Rectal smooth muscle tissue (tissue), 1 donor: Measurements from ENCODE around the gene RRH.

Source experiments
- H3K27ac ChIP-seq: one replicate; pipeline ENCODE4 v1.7.0; 2013; ENCODE audit warnings: low read depth, low read length, inconsistent platforms
- H3K27me3 ChIP-seq: one replicate; pipeline ENCODE4 v1.7.0; 2013; ENCODE audit warnings: low read length; ENCODE audit not compliant: control insufficient read depth, insufficient read depth
- H3K36me3 ChIP-seq: one replicate; pipeline ENCODE4 v1.7.0; 2013; ENCODE audit warnings: low read length; ENCODE audit not compliant: control insufficient read depth, insufficient read depth
- H3K4me1 ChIP-seq: one replicate; pipeline ENCODE4 v1.7.0; 2013; ENCODE audit warnings: low read length; ENCODE audit not compliant: control insufficient read depth, insufficient read depth
- H3K4me3 ChIP-seq: one replicate; pipeline ENCODE4 v1.7.0; 2013; ENCODE audit warnings: low read length
- H3K9ac ChIP-seq: one replicate; pipeline ENCODE4 v1.7.0; 2013; ENCODE audit warnings: low read length

Gene RRH

DNA sequence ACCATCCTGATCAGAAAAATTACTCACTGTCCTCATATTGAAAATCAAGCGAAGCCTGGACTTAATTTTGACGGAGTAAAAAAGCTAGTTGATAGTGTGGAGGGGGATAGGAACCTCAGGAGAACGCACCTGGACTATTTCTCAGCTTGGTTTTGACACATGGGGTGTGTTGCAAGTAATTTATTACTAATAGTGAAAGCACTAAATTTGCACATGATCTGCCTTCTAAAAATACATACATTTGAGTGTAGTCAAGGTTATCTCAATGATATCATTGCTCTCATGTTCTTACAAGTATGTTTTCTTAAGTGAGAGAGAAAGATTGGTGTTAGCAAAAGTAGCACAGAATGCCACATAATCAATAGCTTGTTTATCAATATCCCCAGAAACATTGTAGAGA lies 49.6 kb downstream of the RRH start:
- H3K9ac ChIP-seq, result no peak overlapping the region
- H3K27ac ChIP-seq, result no peak overlapping the region
- H3K27me3 ChIP-seq, result no peaks in the 10 kb centered on the region
- H3K4me1 ChIP-seq, result no peaks in the 10 kb centered on the region
- no peaks in the 10 kb centered on the region for H3K36me3 ChIP-seq
- no peak overlapping the region for H3K4me3 ChIP-seq

DNA sequence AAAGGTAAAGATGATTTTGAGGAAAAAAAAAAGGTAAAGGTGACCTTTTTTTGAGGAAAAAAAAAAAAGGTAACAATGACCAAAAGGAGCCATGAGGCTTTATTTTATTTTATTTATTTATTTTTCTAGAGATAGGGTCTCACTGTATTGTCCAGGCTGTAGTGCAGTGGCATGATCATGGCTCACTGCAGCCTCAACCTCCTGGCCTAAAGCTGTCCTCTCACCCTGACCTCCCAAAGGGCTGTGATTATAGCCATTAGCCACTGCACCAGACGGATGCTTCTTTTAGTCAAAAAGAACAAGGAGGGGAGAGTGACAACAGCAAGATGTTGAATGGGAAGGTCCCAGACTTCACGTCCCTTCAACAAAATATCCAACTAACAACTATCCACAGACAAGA lies 50.6 kb downstream of the RRH start:
- H3K4me1 ChIP-seq, result no peaks in the 10 kb centered on the region
- H3K27me3 ChIP-seq, result no peaks in the 10 kb centered on the region
- no peaks in the 10 kb centered on the region for H3K36me3 ChIP-seq
- no peak overlapping the region for H3K27ac ChIP-seq
- H3K4me3 ChIP-seq, result no peak overlapping the region
- H3K9ac ChIP-seq, result no peak overlapping the region

DNA sequence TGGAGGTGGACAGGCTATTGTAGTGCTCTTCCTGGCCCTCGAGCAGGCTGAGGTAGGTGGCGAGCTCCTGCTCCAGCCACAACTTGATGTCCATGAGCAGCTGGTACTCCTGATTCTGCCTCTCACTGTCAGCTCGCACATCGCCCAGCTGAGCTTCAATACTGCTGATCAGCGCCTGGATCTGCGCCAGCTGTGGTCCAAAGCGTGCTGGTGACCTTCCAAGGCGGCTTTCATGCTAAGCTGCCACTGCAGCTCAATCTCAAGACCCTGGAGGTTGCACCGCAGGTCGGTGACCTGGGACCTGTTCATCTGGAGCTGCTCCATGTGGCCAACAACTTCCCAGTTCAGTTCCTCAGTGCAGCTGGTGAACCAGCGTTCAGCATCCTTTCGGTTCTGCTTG lies 51.3 kb downstream of the RRH start:
- Histone ChIP-seq H3K4me1 (no peaks in the 10 kb centered on the region), H3K27ac (no peak overlapping the region), H3K9ac (no peak overlapping the region), H3K4me3 (no peak overlapping the region), H3K36me3 (no peaks in the 10 kb centered on the region), H3K27me3 (no peaks in the 10 kb centered on the region)

DNA sequence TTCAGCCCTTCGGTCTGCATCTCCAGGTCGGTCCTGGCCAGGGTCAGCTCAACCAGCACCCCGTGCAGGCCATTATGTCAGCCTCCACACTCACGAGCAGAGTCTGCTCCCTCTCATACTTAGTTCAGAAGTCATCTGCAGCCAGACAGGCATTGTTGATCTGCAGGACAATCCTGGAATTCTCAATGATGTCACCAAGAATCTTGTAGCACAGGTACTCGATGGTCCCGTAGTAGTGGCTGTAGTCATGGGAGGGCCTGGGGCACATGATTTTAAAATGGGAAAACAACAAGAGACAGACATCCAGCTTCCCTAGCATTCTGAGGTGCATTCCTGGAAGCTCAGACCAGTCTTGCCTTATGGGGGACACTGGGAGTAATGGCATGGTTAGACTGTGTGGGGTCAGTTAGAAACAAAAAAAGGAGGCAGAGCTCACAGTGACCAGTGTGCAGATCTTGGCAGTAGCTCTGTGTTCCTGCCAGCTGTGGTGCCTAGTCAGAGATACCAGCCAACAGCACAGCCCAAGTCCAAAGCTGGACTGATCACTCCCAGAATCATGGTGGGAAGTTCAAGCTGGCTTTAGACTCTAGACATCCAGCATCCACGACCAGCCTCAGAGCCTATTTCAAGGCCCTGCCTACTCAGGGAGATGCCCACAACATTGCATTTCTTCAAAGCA lies 52.0 kb downstream of the RRH start:
- Histone ChIP-seq H3K36me3 (no peaks in the 10 kb centered on the region), H3K27me3 (no peaks in the 10 kb centered on the region), H3K4me1 (no peaks in the 10 kb centered on the region)

DNA sequence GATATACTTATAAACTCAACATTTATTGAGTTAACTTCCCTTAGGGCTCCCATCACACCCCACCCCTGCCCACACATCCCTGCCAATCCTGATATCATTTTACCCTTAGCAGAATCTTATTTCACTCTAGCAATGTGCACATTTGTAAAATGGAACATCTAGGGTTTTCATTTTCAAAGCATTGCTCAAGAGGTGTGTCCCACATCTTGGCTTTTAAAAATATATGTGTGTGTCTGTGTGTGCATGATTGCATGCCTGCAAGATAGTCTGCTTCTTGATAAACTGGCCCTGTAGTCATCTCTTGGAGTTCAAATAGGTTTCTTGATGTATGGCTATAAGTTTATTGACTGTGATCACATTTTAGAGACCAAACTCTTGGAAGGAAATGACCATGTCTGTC lies 58.5 kb downstream of the RRH start:
- Histone ChIP-seq H3K9ac (no peak overlapping the region), H3K4me3 (no peak overlapping the region), H3K27me3 (no peaks in the 10 kb centered on the region), H3K36me3 (no peaks in the 10 kb centered on the region), H3K4me1 (no peaks in the 10 kb centered on the region), H3K27ac (no peak overlapping the region)

More for the DNA sequence above, 52.0 kb downstream of the RRH start:
- no peak overlapping the region for H3K27ac ChIP-seq
- no peak overlapping the region for H3K9ac ChIP-seq
- no peak overlapping the region for H3K4me3 ChIP-seq

DNA sequence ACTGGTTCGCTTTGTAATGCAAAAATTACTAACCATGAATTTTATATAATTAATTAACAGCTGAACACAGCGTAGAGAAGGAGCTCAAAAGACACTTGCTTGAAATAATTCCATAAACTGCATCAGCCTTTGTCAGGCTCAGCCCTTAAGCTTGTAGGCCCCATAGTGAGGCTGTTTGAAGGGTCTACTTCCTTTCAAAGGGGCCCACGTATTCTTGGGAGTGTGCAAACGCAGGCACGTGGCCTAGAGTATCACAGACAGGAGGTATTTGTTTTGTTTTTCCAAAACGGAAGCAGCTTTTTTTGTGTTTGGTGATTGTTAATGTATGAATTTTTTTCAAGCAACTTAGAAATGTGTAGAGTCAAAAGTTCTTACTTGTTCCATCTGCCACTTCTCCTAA lies 59.3 kb downstream of the RRH start:
- no peaks in the 10 kb centered on the region for H3K36me3 ChIP-seq
- H3K9ac ChIP-seq, result no peak overlapping the region
- H3K4me3 ChIP-seq, result no peak overlapping the region
- no peaks in the 10 kb centered on the region for H3K4me1 ChIP-seq
- H3K27me3 ChIP-seq, result no peaks in the 10 kb centered on the region
- no peak overlapping the region for H3K27ac ChIP-seq

DNA sequence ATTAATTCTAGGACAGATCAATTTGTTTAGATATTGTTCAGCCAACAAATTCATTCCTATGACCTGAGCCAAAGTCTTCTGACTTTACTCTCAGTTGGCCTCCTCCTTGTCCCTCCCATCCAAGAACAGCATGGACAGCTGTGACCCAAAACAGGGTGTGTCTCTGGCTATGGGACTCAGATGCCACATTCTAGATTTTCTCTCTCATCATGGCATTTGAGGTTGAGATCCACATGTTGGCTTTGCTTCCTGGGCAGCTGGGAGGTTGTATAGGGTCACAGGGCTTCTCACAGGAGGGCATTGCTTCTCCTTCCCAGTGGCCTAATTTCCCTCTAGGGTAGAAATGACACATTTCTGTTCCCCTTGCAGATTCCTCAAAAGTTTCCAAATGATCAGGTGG lies 62.3 kb downstream of the RRH start:
- no peak overlapping the region for H3K4me3 ChIP-seq
- no peaks in the 10 kb centered on the region for H3K27me3 ChIP-seq
- no peak overlapping the region for H3K9ac ChIP-seq
- no peak overlapping the region for H3K27ac ChIP-seq
- H3K36me3 ChIP-seq, result no peaks in the 10 kb centered on the region
- H3K4me1 ChIP-seq, result no peaks in the 10 kb centered on the region
